OCI-LY1 (cell line): Measurements from ENCODE around the gene DPYSL3.

Source experiments
- H2AFZ ChIP-seq: fragments of 200-600 bp; sonication (generic), shearing (Covaris generic); 2 replicates; pipeline ENCODE4 v1.6.0; 2014; ENCODE audit warnings: antibody characterized with exemption, mild to moderate bottlenecking, low read length
- H3F3A ChIP-seq: fragments of 200-600 bp; sonication (generic), shearing (Covaris generic); 2 replicates; pipeline ENCODE4 v1.6.0; 2014; ENCODE audit warnings: mild to moderate bottlenecking, antibody characterized with exemption, low read length, moderate library complexity; ENCODE audit not compliant: insufficient read depth
- H3K27ac ChIP-seq: fragments of 200-600 bp; sonication (generic); 2 replicates; pipeline ENCODE4 v1.5.1; 2014; ENCODE audit warnings: low read length, mixed run types, mild to moderate bottlenecking, low read depth; ENCODE audit not compliant: poor library complexity, severe bottlenecking
- H3K27me3 ChIP-seq: fragments of 200-600 bp; sonication (generic); 2 replicates; pipeline ENCODE4 v1.6.0; 2014; ENCODE audit warnings: antibody characterized with exemption, mild to moderate bottlenecking, low read length, moderate library complexity; ENCODE audit not compliant: insufficient read depth
- H3K36me3 ChIP-seq: fragments of 200-600 bp; sonication (generic); 2 replicates; pipeline ENCODE4 v1.6.1; 2014; ENCODE audit warnings: mild to moderate bottlenecking, antibody characterized with exemption, low read length, moderate library complexity, mixed read lengths; ENCODE audit not compliant: insufficient read depth
- H3K4me1 ChIP-seq: fragments of 200-600 bp; sonication (generic); 2 replicates; pipeline ENCODE4 v1.5.1; 2014; ENCODE audit warnings: mild to moderate bottlenecking, low read length, moderate library complexity; ENCODE audit not compliant: insufficient read depth, severe bottlenecking
- H3K4me2 ChIP-seq: fragments of 200-600 bp; sonication (generic), shearing (Covaris generic); 2 replicates; pipeline ENCODE4 v1.6.1; 2014; ENCODE audit warnings: low read length
- H3K4me3 ChIP-seq: fragments of 200-600 bp; sonication (generic); 2 replicates; pipeline ENCODE4 v1.5.1; 2014; ENCODE audit warnings: low read length, low read depth, mild to moderate bottlenecking, mixed read lengths; ENCODE audit not compliant: poor library complexity, severe bottlenecking
- H3K79me2 ChIP-seq: fragments of 200-600 bp; shearing (Covaris generic); 2 replicates; pipeline ENCODE4 v1.6.1; 2016; ENCODE audit warnings: mixed run types, low read length, mixed read lengths; ENCODE audit not compliant: insufficient read depth
- H3K9ac ChIP-seq: fragments of 200-600 bp; sonication (generic), shearing (Covaris generic); 2 replicates; pipeline ENCODE4 v1.6.1; 2014; ENCODE audit warnings: mild to moderate bottlenecking, low read length, mixed read lengths
- H3K9me2 ChIP-seq: fragments of 200-600 bp; sonication (generic), shearing (Covaris generic); 2 replicates; pipeline ENCODE4 v1.6.1; 2014; ENCODE audit warnings: low read depth, mild to moderate bottlenecking, low read length, mixed read lengths
- H3K9me3 ChIP-seq: fragments of 200-600 bp; shearing (Covaris generic); 2 replicates; pipeline ENCODE4 v1.6.1; 2014; ENCODE audit warnings: low read length, mixed read lengths
- H4K20me1 ChIP-seq: fragments of 200-600 bp; sonication (generic), shearing (Covaris generic); 2 replicates; pipeline ENCODE4 v1.6.0; 2016; ENCODE audit warnings: mild to moderate bottlenecking, low read length; ENCODE audit not compliant: insufficient read depth
- CTCF ChIP-seq: fragments of 200-600 bp; sonication (generic), shearing (Covaris generic); IDR thresholded peaks from 2 replicates; pipeline ENCODE4 v1.5.1; 2017; ENCODE audit warnings: mild to moderate bottlenecking, antibody characterized with exemption, low read length, moderate library complexity, mixed read lengths
- EZH2 ChIP-seq: fragments of 200-600 bp; sonication (generic), shearing (Covaris generic); IDR thresholded peaks from 2 replicates; pipeline ENCODE4 v1.8.0; 2017; ENCODE audit warnings: borderline replicate concordance, mixed run types, mild to moderate bottlenecking, antibody characterized with exemption, low read length, moderate library complexity, mixed read lengths

DPYSL3 gene

GRCh38 chr5:147532156-147532555 is 22.3 kb upstream of the DPYSL3 start:
- H3K4me3 ChIP-seq, result no peak overlapping the region
- no peaks in the 10 kb centered on the region for H3K79me2 ChIP-seq
- H4K20me1 ChIP-seq, result no peaks in the 10 kb centered on the region
- no peaks in the 10 kb centered on the region for H3F3A ChIP-seq
- no peaks in the 10 kb centered on the region for H3K27me3 ChIP-seq
- no peaks in the 10 kb centered on the region for H3K9me2 ChIP-seq
- no peaks in the 10 kb centered on the region for H3K9me3 ChIP-seq
- H3K36me3 ChIP-seq, result no peaks in the 10 kb centered on the region
- H3K27ac ChIP-seq, result no peak overlapping the region
- no peak overlapping the region for H3K9ac ChIP-seq
- H3K4me2 ChIP-seq, result no peak overlapping the region
- no peak for TF ChIP-seq CTCF
- no peaks in the 10 kb centered on the region for H3K4me1 ChIP-seq
- H2AFZ ChIP-seq, result no peak overlapping the region

GRCh38 chr5:147530530-147531389 is 20.9 kb upstream of the DPYSL3 start:
- TF ChIP-seq CTCF, result no peak
- no peak for TF ChIP-seq EZH2
- H3K9me3 ChIP-seq, result no peaks in the 10 kb centered on the region
- H3K4me3 ChIP-seq, result no peak overlapping the region
- H3K27me3 ChIP-seq, result no peaks in the 10 kb centered on the region
- no peak overlapping the region for H3K27ac ChIP-seq
- H3K9ac ChIP-seq, result no peak overlapping the region
- H3F3A ChIP-seq, result no peaks in the 10 kb centered on the region
- H3K4me1 ChIP-seq, result no peaks in the 10 kb centered on the region
- no peaks in the 10 kb centered on the region for H3K9me2 ChIP-seq
- no peaks in the 10 kb centered on the region for H4K20me1 ChIP-seq
- H3K36me3 ChIP-seq, result no peaks in the 10 kb centered on the region
- H2AFZ ChIP-seq, result no peak overlapping the region
- no peaks in the 10 kb centered on the region for H3K79me2 ChIP-seq
- no peak overlapping the region for H3K4me2 ChIP-seq

DNA sequence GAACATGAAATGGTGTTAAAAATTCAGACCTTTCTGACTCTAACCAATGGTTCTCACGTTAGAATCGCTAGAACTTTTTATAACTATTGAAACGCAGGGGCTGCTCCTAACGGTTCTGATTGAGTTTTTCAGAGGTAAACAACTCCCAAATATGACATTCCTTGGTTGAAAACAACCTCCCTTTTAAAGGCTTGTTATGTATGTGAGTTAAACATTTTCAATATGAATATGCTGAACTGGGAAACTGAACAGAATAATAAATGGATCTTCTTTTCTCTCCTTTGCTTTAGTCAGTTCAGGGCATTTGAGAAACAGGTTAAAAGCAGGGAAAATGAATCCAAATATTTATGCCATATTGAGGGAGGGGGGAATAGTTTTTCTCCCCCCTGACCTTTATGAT is 13.2 kb upstream of the DPYSL3 start:
- no peak overlapping the region for H3K9ac ChIP-seq
- TF ChIP-seq CTCF, result no peak
- TF ChIP-seq EZH2, result no peak
- H3K79me2 ChIP-seq, result no peaks in the 10 kb centered on the region
- no peaks in the 10 kb centered on the region for H4K20me1 ChIP-seq
- no peaks in the 10 kb centered on the region for H3K9me3 ChIP-seq
- no peaks in the 10 kb centered on the region for H3K27me3 ChIP-seq
- no peaks in the 10 kb centered on the region for H3K36me3 ChIP-seq
- no peaks in the 10 kb centered on the region for H3K4me1 ChIP-seq
- H3K4me2 ChIP-seq, result no peak overlapping the region
- H3K27ac ChIP-seq, result no peak overlapping the region
- H3F3A ChIP-seq, result no peaks in the 10 kb centered on the region
- no peak overlapping the region for H2AFZ ChIP-seq
- no peak overlapping the region for H3K4me3 ChIP-seq
- H3K9me2 ChIP-seq, result no peaks in the 10 kb centered on the region
